ENCODE measurements around the gene SSTR4. TPM values are rescaled to one million over a fixed set of nuclear protein-coding genes. Genes with fewer than 3 reads are reported as not detected.

The SSTR4 gene
- total and polyA plus RNA-seq, 2 of the 13 experiments (the other 11 are each of a cell fraction or from before 2014, with no cell fraction given): not detected

GRCh38 chr20:23068283-23068682 is 33.2 kb downstream of the SSTR4 start:
- 8% methylated on average over 1 of the region's 1 CpG for WGBS (ENCODE audit: low lambda C conversion rate)
- Histone ChIP-seq H3K4me1 (ENCODE audit: insufficient read depth, low read length) (peaks cover 15% of the 10 kb centered on the region), H3K4me2 (ENCODE audit: low read depth, low read length) (no peak overlapping the region), H4K20me1 (ENCODE audit: insufficient read depth, low read length) (no peaks in the 10 kb centered on the region), H3K4me3 (replicated peaks in 1 of 3; ENCODE audit: insufficient read depth in 1 of 3, low read depth in 2 of 3, low read length in 3 of 3) (no peak overlapping the region), H2AFZ (ENCODE audit: low read length) (no peak overlapping the region), H3K79me2 (ENCODE audit: insufficient read depth, low read length) (no peaks in the 10 kb centered on the region), H3K36me3 (replicated peaks in 1 of 2; ENCODE audit: control insufficient read depth in 1 of 2, insufficient read depth in 2 of 2, low read length in 2 of 2) (no peaks in the 10 kb centered on the region), H3K27me3 (ENCODE audit: control insufficient read depth in 1 of 2, insufficient read depth in 2 of 2, low read length in 2 of 2) (no peaks in the 10 kb centered on the region), H3K27ac (ENCODE audit: extremely low read length, insufficient read depth, low read length) (no peak overlapping the region), H3K9ac (ENCODE audit: insufficient read depth, low read depth, low read length) (no peak overlapping the region), H3K9me3 (ENCODE audit: low read length) (no peaks in the 10 kb centered on the region)
- in situ Hi-C loops (cut with HindIII; ENCODE audit: extremely low pct_ligation_motif_present, low pct_unique_long_range_greater_than_20kb): no loop called here
- intact Hi-C loops (cut with micrococcal nuclease; ENCODE audit: unreplicated experiment): no loop called here
- no TSS peak for BruUV-seq (replicated peaks)
- ChIA-PET POLR2A (no interaction called here), CTCF (ENCODE audit: low intra/inter-chr PET ratio, low total read pairs) (no interaction called here)
- FAIRE-seq (no peak), DNase-seq (ENCODE audit: low spot score) (no peak), ATAC-seq (no peak)
- TF ChIP-seq, protein P1, sequence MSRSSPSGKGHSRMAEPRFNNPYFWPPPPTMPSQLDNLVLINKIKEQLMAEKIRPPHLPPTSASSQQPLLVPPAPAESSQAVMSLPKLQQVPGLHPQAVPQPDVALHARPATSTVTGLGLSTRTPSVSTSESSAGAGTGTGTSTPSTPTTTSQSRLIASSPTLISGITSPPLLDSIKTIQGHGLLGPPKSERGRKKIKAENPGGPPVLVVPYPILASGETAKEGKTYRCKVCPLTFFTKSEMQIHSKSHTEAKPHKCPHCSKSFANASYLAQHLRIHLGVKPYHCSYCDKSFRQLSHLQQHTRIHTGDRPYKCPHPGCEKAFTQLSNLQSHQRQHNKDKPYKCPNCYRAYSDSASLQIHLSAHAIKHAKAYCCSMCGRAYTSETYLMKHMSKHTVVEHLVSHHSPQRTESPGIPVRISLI (CRISPR knock-in tag; IDR thresholded peaks at IDR 0.05; ENCODE audit: borderline replicate concordance): no peak
- TF ChIP-seq, protein P2, sequence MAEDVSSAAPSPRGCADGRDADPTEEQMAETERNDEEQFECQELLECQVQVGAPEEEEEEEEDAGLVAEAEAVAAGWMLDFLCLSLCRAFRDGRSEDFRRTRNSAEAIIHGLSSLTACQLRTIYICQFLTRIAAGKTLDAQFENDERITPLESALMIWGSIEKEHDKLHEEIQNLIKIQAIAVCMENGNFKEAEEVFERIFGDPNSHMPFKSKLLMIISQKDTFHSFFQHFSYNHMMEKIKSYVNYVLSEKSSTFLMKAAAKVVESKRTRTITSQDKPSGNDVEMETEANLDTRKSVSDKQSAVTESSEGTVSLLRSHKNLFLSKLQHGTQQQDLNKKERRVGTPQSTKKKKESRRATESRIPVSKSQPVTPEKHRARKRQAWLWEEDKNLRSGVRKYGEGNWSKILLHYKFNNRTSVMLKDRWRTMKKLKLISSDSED (CRISPR knock-in tag; IDR thresholded peaks at IDR 0.05): no peak
- TF ChIP-seq FOXM1 (CRISPR knock-in tag; IDR thresholded peaks at IDR 0.05) (no peak), HNRNPUL1 (IDR thresholded peaks at IDR 0.05; ENCODE audit: low read depth, low read length) (no peak), ZNF124 (CRISPR knock-in tag; IDR thresholded peaks at IDR 0.05) (no peak), ZNF75D (CRISPR knock-in tag; IDR thresholded peaks at IDR 0.05; ENCODE audit: borderline replicate concordance) (no peak), TBX2 (CRISPR knock-in tag; IDR thresholded peaks at IDR 0.05; ENCODE audit: borderline replicate concordance) (no peak), PHF20 (CRISPR knock-in tag; IDR thresholded peaks at IDR 0.05) (no peak), ARNT (IDR thresholded peaks at IDR 0.05) (no peak), MED1 (CRISPR knock-in tag; IDR thresholded peaks at IDR 0.05) (no peak), ZNF510 (CRISPR knock-in tag; IDR thresholded peaks at IDR 0.05; ENCODE audit: low read depth) (no peak), ZNF781 (CRISPR knock-in tag; IDR thresholded peaks at IDR 0.05; ENCODE audit: borderline replicate concordance, not compliant biosample characterization) (no peak), IRF9 (CRISPR knock-in tag; IDR thresholded peaks at IDR 0.05; ENCODE audit: borderline replicate concordance) (no peak), ZFP36L1 (CRISPR knock-in tag; IDR thresholded peaks at IDR 0.05) (no peak), ZNF780A (CRISPR knock-in tag; IDR thresholded peaks at IDR 0.05) (no peak)

Measured in HepG2 (cell line).